ENCODE results near the gene RBFOX1. TPM values are rescaled to one million over a fixed set of nuclear protein-coding genes. Genes with fewer than 3 reads are reported as not detected.

RBFOX1 gene
- total RNA-seq, 4 donors from 2014 or later, result 1.0 to 3.4 TPM; not detected in 2

DNA sequence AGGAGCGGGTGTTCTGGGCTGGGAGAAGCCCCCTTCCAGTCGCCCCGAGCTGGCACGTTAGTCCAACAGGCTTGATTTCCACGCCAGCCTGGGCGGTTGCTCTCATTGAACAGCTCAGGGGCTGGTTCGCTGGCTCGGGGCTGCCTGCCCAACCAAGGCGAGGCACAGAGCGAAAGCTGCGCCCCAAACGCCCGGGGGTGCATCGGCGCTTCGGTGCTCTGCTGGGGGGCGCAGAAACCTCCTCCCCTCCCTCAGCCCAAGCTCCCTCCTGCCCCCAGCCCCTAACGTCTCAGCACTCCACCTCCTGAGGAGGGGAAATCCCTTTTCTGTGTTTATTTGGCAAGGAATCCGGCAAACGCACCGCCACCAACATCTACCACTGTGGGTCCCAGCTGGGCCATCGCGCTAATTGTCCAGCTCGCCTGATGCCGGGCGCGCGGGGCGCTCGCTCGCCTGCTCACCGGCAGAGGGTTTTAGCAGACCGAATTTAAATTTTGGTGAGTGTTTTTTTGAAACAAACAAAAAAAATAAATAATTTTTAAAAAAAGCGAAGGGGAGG lies 29.5 kb upstream of the RBFOX1 start:
- Histone ChIP-seq H3K9me3 (no peaks in the 10 kb centered on the region), H3K4me1 (no peaks in the 10 kb centered on the region), H3K4me3 (no peak overlapping the region), H3K27ac (no peak overlapping the region), H3K27me3 (no peaks in the 10 kb centered on the region), H3K36me3 (no peaks in the 10 kb centered on the region)
- no peak for DNase-seq
- no peak for TF ChIP-seq POLR2A (IDR thresholded peaks at IDR 0.05)
- TF ChIP-seq, protein P1, sequence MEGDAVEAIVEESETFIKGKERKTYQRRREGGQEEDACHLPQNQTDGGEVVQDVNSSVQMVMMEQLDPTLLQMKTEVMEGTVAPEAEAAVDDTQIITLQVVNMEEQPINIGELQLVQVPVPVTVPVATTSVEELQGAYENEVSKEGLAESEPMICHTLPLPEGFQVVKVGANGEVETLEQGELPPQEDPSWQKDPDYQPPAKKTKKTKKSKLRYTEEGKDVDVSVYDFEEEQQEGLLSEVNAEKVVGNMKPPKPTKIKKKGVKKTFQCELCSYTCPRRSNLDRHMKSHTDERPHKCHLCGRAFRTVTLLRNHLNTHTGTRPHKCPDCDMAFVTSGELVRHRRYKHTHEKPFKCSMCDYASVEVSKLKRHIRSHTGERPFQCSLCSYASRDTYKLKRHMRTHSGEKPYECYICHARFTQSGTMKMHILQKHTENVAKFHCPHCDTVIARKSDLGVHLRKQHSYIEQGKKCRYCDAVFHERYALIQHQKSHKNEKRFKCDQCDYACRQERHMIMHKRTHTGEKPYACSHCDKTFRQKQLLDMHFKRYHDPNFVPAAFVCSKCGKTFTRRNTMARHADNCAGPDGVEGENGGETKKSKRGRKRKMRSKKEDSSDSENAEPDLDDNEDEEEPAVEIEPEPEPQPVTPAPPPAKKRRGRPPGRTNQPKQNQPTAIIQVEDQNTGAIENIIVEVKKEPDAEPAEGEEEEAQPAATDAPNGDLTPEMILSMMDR (IDR thresholded peaks at IDR 0.05), result no peak

GRCh38 chr16:7303660-7304200 lies 28.9 kb upstream of the RBFOX1 start:
- no peak for TF ChIP-seq POLR2A (IDR thresholded peaks at IDR 0.05)
- TF ChIP-seq, protein P1 (IDR thresholded peaks at IDR 0.05), result no peak
- H3K4me3 ChIP-seq, result no peak overlapping the region
- H3K4me1 ChIP-seq, result no peaks in the 10 kb centered on the region
- no peaks in the 10 kb centered on the region for H3K9me3 ChIP-seq
- H3K27me3 ChIP-seq, result no peaks in the 10 kb centered on the region
- H3K36me3 ChIP-seq, result no peaks in the 10 kb centered on the region
- no peak overlapping the region for H3K27ac ChIP-seq
- DNase-seq, result no peak

DNA sequence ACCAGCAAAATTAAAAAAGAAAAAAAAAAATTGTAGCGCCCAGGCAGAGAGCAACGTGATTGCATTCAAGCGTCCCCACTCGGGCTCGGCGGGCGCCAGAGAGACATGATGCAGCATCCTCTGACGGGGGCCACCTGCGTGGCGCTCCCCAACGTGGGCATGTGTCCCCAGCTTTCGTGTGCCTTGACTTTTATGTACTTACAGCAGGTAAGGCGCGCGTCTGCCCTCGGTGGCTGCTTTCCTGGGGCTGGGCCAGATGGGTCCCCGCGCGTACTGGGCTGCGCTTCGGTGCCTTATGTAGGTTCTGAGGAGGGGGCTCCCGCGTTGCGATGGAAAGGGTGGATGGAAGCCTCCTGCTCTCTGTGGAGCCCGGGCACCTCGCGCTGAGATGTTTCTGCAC lies 28.4 kb upstream of the RBFOX1 start:
- TF ChIP-seq POLR2A (IDR thresholded peaks at IDR 0.05), result no peak
- TF ChIP-seq, protein P1 (IDR thresholded peaks at IDR 0.05), result no peak
- Histone ChIP-seq H3K4me3 (no peak overlapping the region), H3K4me1 (no peaks in the 10 kb centered on the region), H3K27ac (no peak overlapping the region), H3K9me3 (no peaks in the 10 kb centered on the region), H3K27me3 (no peaks in the 10 kb centered on the region), H3K36me3 (no peaks in the 10 kb centered on the region)
- no peak for DNase-seq

GRCh38 chr16:7304958-7305357 lies 27.7 kb upstream of the RBFOX1 start:
- Histone ChIP-seq H3K4me3 (no peak overlapping the region), H3K4me1 (no peaks in the 10 kb centered on the region), H3K27ac (no peak overlapping the region), H3K27me3 (no peaks in the 10 kb centered on the region), H3K9me3 (no peaks in the 10 kb centered on the region), H3K36me3 (no peaks in the 10 kb centered on the region)
- TF ChIP-seq, protein P1 (IDR thresholded peaks at IDR 0.05), result no peak
- TF ChIP-seq POLR2A (IDR thresholded peaks at IDR 0.05), result no peak
- DNase-seq, result no peak

- Histone ChIP-seq H3K9me3 (no peaks in the 10 kb centered on the region), H3K4me3 (no peak overlapping the region), H3K36me3 (no peaks in the 10 kb centered on the region), H3K4me1 (no peaks in the 10 kb centered on the region), H3K27me3 (no peaks in the 10 kb centered on the region), H3K27ac (no peak overlapping the region)
- TF ChIP-seq POLR2A (IDR thresholded peaks at IDR 0.05), result no peak
- TF ChIP-seq, protein P1 (IDR thresholded peaks at IDR 0.05), result no peak
- DNase-seq, result no peak
Observed at GRCh38 chr16:7313170-7313569, 19.5 kb upstream of the RBFOX1 start.

All from Peyer's patch (tissue), 4 donors.